ENCODE data around the gene PIWIL4.
"Not testable (repeated sequence)": the region's sequence is repeated elsewhere in the genome, so short reads cannot be mapped to it uniquely, and the experiment has no call there.

The PIWIL4 gene

GRCh38 chr11:94590352-94591041, 23.3 kb downstream of the PIWIL4 start:
- Histone ChIP-seq H3K4me1 (ENCODE audit: control insufficient read depth, insufficient read depth, low read length) (no peaks in the 10 kb centered on the region), H3K9ac (ENCODE audit: low read length) (no peak overlapping the region), H3K27me3 (ENCODE audit: control insufficient read depth, insufficient read depth, low read length) (no peaks in the 10 kb centered on the region), H3K9me3 (ENCODE audit: control insufficient read depth, low read length) (no peaks in the 10 kb centered on the region), H3K36me3 (ENCODE audit: control insufficient read depth, insufficient read depth, low read length) (no peaks in the 10 kb centered on the region), H3K4me3 (ENCODE audit: low read length) (no peak overlapping the region)

GRCh38 chr11:94593030-94593429, 25.9 kb downstream of the PIWIL4 start:
- Histone ChIP-seq H3K4me3 (ENCODE audit: low read length) (no peak overlapping the region), H3K9ac (ENCODE audit: low read length) (no peak overlapping the region), H3K36me3 (ENCODE audit: control insufficient read depth, insufficient read depth, low read length) (no peaks in the 10 kb centered on the region), H3K4me1 (ENCODE audit: control insufficient read depth, insufficient read depth, low read length) (no peaks in the 10 kb centered on the region), H3K27me3 (ENCODE audit: control insufficient read depth, insufficient read depth, low read length) (no peaks in the 10 kb centered on the region), H3K9me3 (ENCODE audit: control insufficient read depth, low read length) (no peaks in the 10 kb centered on the region)

GRCh38 chr11:94595076-94595475, 27.9 kb downstream of the PIWIL4 start:
- Histone ChIP-seq H3K27me3 (ENCODE audit: control insufficient read depth, insufficient read depth, low read length) (no peaks in the 10 kb centered on the region), H3K9me3 (ENCODE audit: control insufficient read depth, low read length) (no peaks in the 10 kb centered on the region), H3K4me1 (ENCODE audit: control insufficient read depth, insufficient read depth, low read length) (no peaks in the 10 kb centered on the region), H3K9ac (ENCODE audit: low read length) (no peak overlapping the region), H3K4me3 (ENCODE audit: low read length) (no peak overlapping the region), H3K36me3 (ENCODE audit: control insufficient read depth, insufficient read depth, low read length) (no peaks in the 10 kb centered on the region)

GRCh38 chr11:94597896-94598295, 30.7 kb downstream of the PIWIL4 start:
- Histone ChIP-seq H3K4me3 (ENCODE audit: low read length) (no peak overlapping the region), H3K9ac (ENCODE audit: low read length) (no peak overlapping the region), H3K27me3 (ENCODE audit: control insufficient read depth, insufficient read depth, low read length) (no peaks in the 10 kb centered on the region), H3K4me1 (ENCODE audit: control insufficient read depth, insufficient read depth, low read length) (peaks cover 4% of the 10 kb centered on the region), H3K9me3 (ENCODE audit: control insufficient read depth, low read length) (no peaks in the 10 kb centered on the region), H3K36me3 (ENCODE audit: control insufficient read depth, insufficient read depth, low read length) (no peaks in the 10 kb centered on the region)

- no peaks in the 10 kb centered on the region for H3K36me3 ChIP-seq (ENCODE audit: control insufficient read depth, insufficient read depth, low read length)
- H3K27me3 ChIP-seq (ENCODE audit: control insufficient read depth, insufficient read depth, low read length): no peaks in the 10 kb centered on the region
- H3K4me3 ChIP-seq (ENCODE audit: low read length): no peak overlapping the region
- no peaks in the 10 kb centered on the region for H3K9me3 ChIP-seq (ENCODE audit: control insufficient read depth, low read length)
- peaks cover 5% of the 10 kb centered on the region for H3K4me1 ChIP-seq (ENCODE audit: control insufficient read depth, insufficient read depth, low read length)
- H3K9ac ChIP-seq (ENCODE audit: low read length): no peak overlapping the region
Observed at GRCh38 chr11:94599510-94599909, 32.3 kb downstream of the PIWIL4 start.

- no peaks in the 10 kb centered on the region for H3K27me3 ChIP-seq (ENCODE audit: control insufficient read depth, insufficient read depth, low read length)
- H3K9me3 ChIP-seq (ENCODE audit: control insufficient read depth, low read length): no peaks in the 10 kb centered on the region
- peaks cover 5% of the 10 kb centered on the region for H3K4me1 ChIP-seq (ENCODE audit: control insufficient read depth, insufficient read depth, low read length)
- no peaks in the 10 kb centered on the region for H3K36me3 ChIP-seq (ENCODE audit: control insufficient read depth, insufficient read depth, low read length)
- H3K4me3 ChIP-seq (ENCODE audit: low read length): no peak overlapping the region
- peak overlapping the region; percentile 15 for H3K9ac ChIP-seq (ENCODE audit: low read length)
Observed at GRCh38 chr11:94602430-94603372, 35.5 kb downstream of the PIWIL4 start.

- H3K36me3 ChIP-seq (ENCODE audit: control insufficient read depth, insufficient read depth, low read length): no peaks in the 10 kb centered on the region
- no peaks in the 10 kb centered on the region for H3K27me3 ChIP-seq (ENCODE audit: control insufficient read depth, insufficient read depth, low read length)
- H3K4me1 ChIP-seq (ENCODE audit: control insufficient read depth, insufficient read depth, low read length): peaks cover 5% of the 10 kb centered on the region
- no peaks in the 10 kb centered on the region for H3K9me3 ChIP-seq (ENCODE audit: control insufficient read depth, low read length)
- H3K9ac ChIP-seq (ENCODE audit: low read length): no peak overlapping the region
- H3K4me3 ChIP-seq (ENCODE audit: low read length): no peak overlapping the region
Observed at GRCh38 chr11:94603587-94603986, 36.4 kb downstream of the PIWIL4 start.

- H3K9ac ChIP-seq (ENCODE audit: low read length): no peak overlapping the region
- H3K4me1 ChIP-seq (ENCODE audit: control insufficient read depth, insufficient read depth, low read length): peaks cover 5% of the 10 kb centered on the region
- no peak overlapping the region for H3K4me3 ChIP-seq (ENCODE audit: low read length)
- H3K9me3 ChIP-seq (ENCODE audit: control insufficient read depth, low read length): no peaks in the 10 kb centered on the region
- no peaks in the 10 kb centered on the region for H3K36me3 ChIP-seq (ENCODE audit: control insufficient read depth, insufficient read depth, low read length)
- H3K27me3 ChIP-seq (ENCODE audit: control insufficient read depth, insufficient read depth, low read length): no peaks in the 10 kb centered on the region
Observed at GRCh38 chr11:94604482-94604881, 37.3 kb downstream of the PIWIL4 start.

- no peaks in the 10 kb centered on the region for H3K36me3 ChIP-seq (ENCODE audit: control insufficient read depth, insufficient read depth, low read length)
- no peak overlapping the region for H3K9ac ChIP-seq (ENCODE audit: low read length)
- no peaks in the 10 kb centered on the region for H3K4me1 ChIP-seq (ENCODE audit: control insufficient read depth, insufficient read depth, low read length)
- no peaks in the 10 kb centered on the region for H3K9me3 ChIP-seq (ENCODE audit: control insufficient read depth, low read length)
- no peak overlapping the region for H3K4me3 ChIP-seq (ENCODE audit: low read length)
- H3K27me3 ChIP-seq (ENCODE audit: control insufficient read depth, insufficient read depth, low read length): no peaks in the 10 kb centered on the region
Observed at GRCh38 chr11:94613120-94613519, 46.0 kb downstream of the PIWIL4 start.

- no peak overlapping the region for H3K4me3 ChIP-seq (ENCODE audit: low read length)
- H3K27me3 ChIP-seq (ENCODE audit: control insufficient read depth, insufficient read depth, low read length): no peaks in the 10 kb centered on the region
- no peaks in the 10 kb centered on the region for H3K9me3 ChIP-seq (ENCODE audit: control insufficient read depth, low read length)
- peaks cover 3% of the 10 kb centered on the region for H3K4me1 ChIP-seq (ENCODE audit: control insufficient read depth, insufficient read depth, low read length)
- H3K36me3 ChIP-seq (ENCODE audit: control insufficient read depth, insufficient read depth, low read length): no peaks in the 10 kb centered on the region
- H3K9ac ChIP-seq (ENCODE audit: low read length): no peak overlapping the region
Observed at GRCh38 chr11:94623120-94623735, 56.1 kb downstream of the PIWIL4 start.

- H3K9ac ChIP-seq (ENCODE audit: low read length); H3K27me3 ChIP-seq (ENCODE audit: control insufficient read depth, insufficient read depth, low read length); H3K36me3 ChIP-seq (ENCODE audit: control insufficient read depth, insufficient read depth, low read length); H3K4me1 ChIP-seq (ENCODE audit: control insufficient read depth, insufficient read depth, low read length); H3K4me3 ChIP-seq (ENCODE audit: low read length); H3K9me3 ChIP-seq (ENCODE audit: control insufficient read depth, low read length): not testable (repeated sequence)
Observed at GRCh38 chr11:94625422-94625821, 58.3 kb downstream of the PIWIL4 start.

- not testable (repeated sequence) for H3K36me3 ChIP-seq (ENCODE audit: control insufficient read depth, insufficient read depth, low read length); H3K4me1 ChIP-seq (ENCODE audit: control insufficient read depth, insufficient read depth, low read length); H3K9ac ChIP-seq (ENCODE audit: low read length); H3K9me3 ChIP-seq (ENCODE audit: control insufficient read depth, low read length); H3K27me3 ChIP-seq (ENCODE audit: control insufficient read depth, insufficient read depth, low read length); H3K4me3 ChIP-seq (ENCODE audit: low read length)
Observed at GRCh38 chr11:94627003-94627560, 59.9 kb downstream of the PIWIL4 start.

All from mucosa of stomach (tissue), 1 donor.